Measurements from ENCODE around the gene RAPH1.

Gene RAPH1

DNA sequence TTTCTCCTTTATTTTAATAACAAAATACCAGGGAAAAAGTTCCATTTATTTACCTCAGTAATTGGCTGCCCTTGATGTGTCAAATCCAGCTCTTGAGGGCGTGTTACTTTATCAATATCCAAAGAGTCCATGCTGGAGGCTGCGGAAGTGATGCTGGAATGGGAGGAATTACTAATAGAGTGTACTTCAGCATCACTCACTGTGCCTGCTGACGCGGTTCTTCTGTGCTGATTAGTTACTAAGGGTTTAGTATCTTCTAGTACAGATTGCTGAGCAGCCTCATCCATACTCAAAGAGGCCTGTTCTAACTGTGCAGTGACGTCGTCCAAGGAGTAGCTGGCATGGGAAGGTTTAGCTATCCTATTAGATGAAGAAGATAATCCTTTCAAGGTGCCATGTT, 45.6 kb downstream of the RAPH1 start:
- no peak overlapping the region for H4K91ac ChIP-seq (ENCODE audit: low read length)
- H2AK5ac ChIP-seq (ENCODE audit: low read length, severe bottlenecking), result no peak overlapping the region
- no peaks in the 10 kb centered on the region for H3K9me3 ChIP-seq (ENCODE audit: control insufficient read depth, low read length)
- no peak overlapping the region for H2BK15ac ChIP-seq (ENCODE audit: low read depth, poor library complexity, severe bottlenecking)
- H3K27ac ChIP-seq (ENCODE audit: low read length, poor library complexity, severe bottlenecking), result no peak overlapping the region
- H3K4me1 ChIP-seq (ENCODE audit: control insufficient read depth, insufficient read depth, low read depth, low read length), result no peaks in the 10 kb centered on the region
- H3K4me3 ChIP-seq (ENCODE audit: insufficient read depth in 1 of 2, low read depth in 1 of 2, low read length in 2 of 2), result no peak overlapping the region
- no peak overlapping the region for H2BK120ac ChIP-seq (ENCODE audit: low read depth, low read length)
- H3K23ac ChIP-seq (ENCODE audit: low read length in 2 of 2), result no peak overlapping the region
- no peak overlapping the region for H2BK12ac ChIP-seq (ENCODE audit: low read length in 2 of 2)
- H3K4ac ChIP-seq (ENCODE audit: low read depth in 1 of 2, low read length in 2 of 2), result no peak overlapping the region
- H3K4me2 ChIP-seq (ENCODE audit: low read length, poor library complexity, severe bottlenecking), result no peak overlapping the region
- H4K8ac ChIP-seq (ENCODE audit: low read length), result no peak overlapping the region
- 98% methylated on average over 6 of the region's 6 CpGs for WGBS
- H3K27me3 ChIP-seq (ENCODE audit: control insufficient read depth in 1 of 2, insufficient read depth in 1 of 2, low read length in 2 of 2), result no peaks in the 10 kb centered on the region
- no peak overlapping the region for H3K14ac ChIP-seq (ENCODE audit: low read length in 2 of 2)
- H3K18ac ChIP-seq (ENCODE audit: low read depth in 1 of 2, low read length in 2 of 2), result no peak overlapping the region
- H3K79me1 ChIP-seq (replicated peaks; ENCODE audit: low read length, poor library complexity, severe bottlenecking), result peaks cover 14% of the 10 kb centered on the region
- H2BK5ac ChIP-seq (ENCODE audit: low read depth, low read length, poor library complexity, severe bottlenecking), result no peak overlapping the region
- H2AFZ ChIP-seq (ENCODE audit: low read depth, low read length), result no peak overlapping the region
- peaks cover 5 to 62% of the 10 kb centered on the region in 2 experiments for H3K36me3 ChIP-seq (ENCODE audit: control insufficient read depth in 1 of 2, insufficient read depth in 2 of 2, low read depth in 1 of 2, low read length in 2 of 2)
- DNase-seq, result no peak
- no peak overlapping the region for H3K9ac ChIP-seq (ENCODE audit: low read length)

DNA sequence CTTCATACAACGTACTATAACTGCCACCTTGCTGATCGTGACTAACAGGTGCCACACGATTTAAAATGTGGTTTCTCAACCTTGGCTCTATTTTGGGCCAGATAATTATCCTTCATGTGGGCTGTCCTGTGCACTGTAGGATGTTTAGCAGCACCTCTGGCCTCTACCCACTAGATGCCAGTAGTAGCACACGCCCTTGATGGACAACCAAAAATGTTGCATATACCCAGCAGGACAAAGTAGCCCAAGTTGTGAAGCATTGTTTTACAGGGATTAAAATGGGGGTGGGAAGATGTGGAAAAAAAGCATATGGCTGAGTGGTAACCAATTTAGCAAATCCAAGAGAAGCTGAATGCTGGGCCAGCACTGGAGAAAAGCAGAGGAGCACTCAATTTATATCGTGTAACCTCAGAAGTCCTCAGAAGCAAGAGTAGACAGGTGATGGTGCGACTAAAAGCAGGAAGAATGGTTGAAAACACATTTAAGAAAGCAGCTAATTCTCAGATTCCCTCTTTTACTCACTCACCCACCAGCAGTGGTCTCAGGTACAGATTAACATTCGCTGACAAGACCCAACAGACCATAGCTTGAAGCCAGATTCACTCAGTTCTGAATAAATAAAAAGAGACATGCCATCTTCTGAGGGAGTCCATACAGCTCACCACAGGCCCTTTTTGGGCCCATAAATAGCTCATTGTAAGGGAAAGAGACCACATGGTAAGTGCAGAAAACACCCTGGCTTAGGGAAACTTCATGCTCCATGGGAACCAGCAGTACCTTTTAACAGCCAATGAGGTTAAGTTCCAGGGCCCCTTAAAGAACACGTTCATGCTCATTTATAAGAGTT, 50.6 kb downstream of the RAPH1 start:
- no peak overlapping the region for H3K4me2 ChIP-seq (ENCODE audit: low read length, poor library complexity, severe bottlenecking)
- 88% methylated on average over 8 of the region's 8 CpGs for WGBS
- no peaks in the 10 kb centered on the region for H3K9me3 ChIP-seq (ENCODE audit: control insufficient read depth, low read length)

DNA sequence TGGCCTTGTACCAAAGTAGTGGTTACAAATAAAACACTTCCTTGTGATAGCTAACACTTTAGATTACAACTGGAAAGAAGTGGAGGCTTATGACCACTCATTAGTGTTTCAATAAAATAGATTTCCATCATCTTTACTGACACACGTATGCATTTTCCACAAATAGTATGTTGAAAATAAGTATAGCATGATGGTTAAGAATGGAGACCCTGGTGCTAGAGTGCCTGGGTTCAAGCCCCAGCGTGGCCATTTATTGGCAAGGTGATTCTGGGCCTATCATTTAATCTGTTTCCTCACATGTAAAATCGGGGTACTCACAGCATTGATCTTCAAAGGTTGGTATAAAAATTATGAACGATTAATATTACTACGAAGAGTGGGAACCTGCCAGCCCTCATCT, 54.5 kb downstream of the RAPH1 start:
- no peak overlapping the region for H3K4ac ChIP-seq (ENCODE audit: low read depth in 1 of 2, low read length in 2 of 2)
- no peak overlapping the region for H3K9ac ChIP-seq (ENCODE audit: low read length)
- H3K79me1 ChIP-seq (replicated peaks; ENCODE audit: low read length, poor library complexity, severe bottlenecking), result peaks cover 30% of the 10 kb centered on the region
- H4K8ac ChIP-seq (ENCODE audit: low read length), result no peak overlapping the region
- DNase-seq, result no peak
- no peaks in the 10 kb centered on the region for H3K9me3 ChIP-seq (ENCODE audit: control insufficient read depth, low read length)
- H3K4me2 ChIP-seq (ENCODE audit: low read length, poor library complexity, severe bottlenecking), result no peak overlapping the region
- no peak overlapping the region for H3K4me3 ChIP-seq (ENCODE audit: insufficient read depth in 1 of 2, low read depth in 1 of 2, low read length in 2 of 2)
- no peak overlapping the region for H2BK120ac ChIP-seq (ENCODE audit: low read depth, low read length)
- no peak overlapping the region for H3K23ac ChIP-seq (ENCODE audit: low read length in 2 of 2)
- no peak overlapping the region for H2AK5ac ChIP-seq (ENCODE audit: low read length, severe bottlenecking)
- H3K36me3 ChIP-seq (ENCODE audit: control insufficient read depth in 1 of 2, insufficient read depth in 2 of 2, low read depth in 1 of 2, low read length in 2 of 2), result peaks cover 5 to 48% of the 10 kb centered on the region in 2 experiments
- H2BK15ac ChIP-seq (ENCODE audit: low read depth, poor library complexity, severe bottlenecking), result no peak overlapping the region
- H2AFZ ChIP-seq (ENCODE audit: low read depth, low read length), result no peak overlapping the region
- H2BK12ac ChIP-seq (ENCODE audit: low read length in 2 of 2), result no peak overlapping the region
- no peak overlapping the region for H4K91ac ChIP-seq (ENCODE audit: low read length)
- H3K14ac ChIP-seq (ENCODE audit: low read length in 2 of 2), result no peak overlapping the region
- H3K18ac ChIP-seq (ENCODE audit: low read depth in 1 of 2, low read length in 2 of 2), result no peak overlapping the region
- no peak overlapping the region for H2BK5ac ChIP-seq (ENCODE audit: low read depth, low read length, poor library complexity, severe bottlenecking)
- H3K27me3 ChIP-seq (ENCODE audit: control insufficient read depth in 1 of 2, insufficient read depth in 1 of 2, low read length in 2 of 2), result no peaks in the 10 kb centered on the region
- H3K27ac ChIP-seq (ENCODE audit: low read length, poor library complexity, severe bottlenecking), result no peak overlapping the region
- 100% methylated on average over 2 of the region's 5 CpGs for WGBS
- no peaks in the 10 kb centered on the region for H3K4me1 ChIP-seq (ENCODE audit: control insufficient read depth, insufficient read depth, low read depth, low read length)

More for the DNA sequence above, 50.6 kb downstream of the RAPH1 start:
- H3K23ac ChIP-seq (ENCODE audit: low read length in 2 of 2), result no peak overlapping the region
- no peak overlapping the region for H3K14ac ChIP-seq (ENCODE audit: low read length in 2 of 2)
- H4K91ac ChIP-seq (ENCODE audit: low read length), result no peak overlapping the region
- no peak overlapping the region for H2AK5ac ChIP-seq (ENCODE audit: low read length, severe bottlenecking)
- no peaks in the 10 kb centered on the region for H3K27me3 ChIP-seq (ENCODE audit: control insufficient read depth in 1 of 2, insufficient read depth in 1 of 2, low read length in 2 of 2)
- no peak overlapping the region for H3K27ac ChIP-seq (ENCODE audit: low read length, poor library complexity, severe bottlenecking)
- H2BK5ac ChIP-seq (ENCODE audit: low read depth, low read length, poor library complexity, severe bottlenecking), result no peak overlapping the region
- no peaks in the 10 kb centered on the region for H3K4me1 ChIP-seq (ENCODE audit: control insufficient read depth, insufficient read depth, low read depth, low read length)
- H3K18ac ChIP-seq (ENCODE audit: low read depth in 1 of 2, low read length in 2 of 2), result no peak overlapping the region
- peak; percentile 35 for DNase-seq
- no peak overlapping the region for H2BK12ac ChIP-seq (ENCODE audit: low read length in 2 of 2)
- no peak overlapping the region for H3K4me3 ChIP-seq (ENCODE audit: insufficient read depth in 1 of 2, low read depth in 1 of 2, low read length in 2 of 2)
- H3K79me1 ChIP-seq (replicated peaks; ENCODE audit: low read length, poor library complexity, severe bottlenecking), result peaks cover 23% of the 10 kb centered on the region
- no peak overlapping the region for H2BK15ac ChIP-seq (ENCODE audit: low read depth, poor library complexity, severe bottlenecking)
- H3K9ac ChIP-seq (ENCODE audit: low read length), result no peak overlapping the region
- no peak overlapping the region for H3K4ac ChIP-seq (ENCODE audit: low read depth in 1 of 2, low read length in 2 of 2)
- H2AFZ ChIP-seq (ENCODE audit: low read depth, low read length), result no peak overlapping the region
- H4K8ac ChIP-seq (ENCODE audit: low read length), result no peak overlapping the region
- H2BK120ac ChIP-seq (ENCODE audit: low read depth, low read length), result no peak overlapping the region
- H3K36me3 ChIP-seq (ENCODE audit: control insufficient read depth in 1 of 2, insufficient read depth in 2 of 2, low read depth in 1 of 2, low read length in 2 of 2), result peaks cover 5 to 61% of the 10 kb centered on the region in 2 experiments

DNA sequence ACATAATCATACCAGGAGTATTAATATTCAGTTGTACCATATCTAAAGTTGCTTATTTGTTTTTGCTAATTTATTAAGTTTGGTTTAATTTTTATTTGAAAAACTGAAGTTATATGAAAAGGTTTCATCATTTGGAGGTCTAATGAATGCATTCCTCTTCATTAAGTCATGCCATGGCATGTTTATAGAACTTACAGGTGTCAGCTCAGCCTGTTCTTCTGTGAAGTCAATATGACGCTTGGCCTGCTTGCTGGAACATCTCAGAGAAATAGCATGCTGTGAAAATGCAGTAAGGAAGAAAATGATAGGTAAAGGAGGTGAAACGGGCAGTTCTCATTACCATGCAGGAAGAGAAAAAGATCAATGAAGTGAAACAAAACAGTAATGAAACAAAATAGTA, 58.2 kb downstream of the RAPH1 start:
- Histone ChIP-seq H2BK5ac (ENCODE audit: low read depth, low read length, poor library complexity, severe bottlenecking) (no peak overlapping the region), H3K4me3 (ENCODE audit: insufficient read depth in 1 of 2, low read depth in 1 of 2, low read length in 2 of 2) (no peak overlapping the region)
- WGBS, result 95% methylated on average over 2 of the region's 2 CpGs

More for the DNA sequence above, 58.2 kb downstream of the RAPH1 start:
- H4K8ac ChIP-seq (ENCODE audit: low read length), result no peak overlapping the region
- no peak overlapping the region for H3K23ac ChIP-seq (ENCODE audit: low read length in 2 of 2)
- H3K36me3 ChIP-seq (ENCODE audit: control insufficient read depth in 1 of 2, insufficient read depth in 2 of 2, low read depth in 1 of 2, low read length in 2 of 2), result peaks cover 0 to 32% of the 10 kb centered on the region in 2 experiments
- no peak overlapping the region for H2AFZ ChIP-seq (ENCODE audit: low read depth, low read length)
- no peak overlapping the region for H2BK15ac ChIP-seq (ENCODE audit: low read depth, poor library complexity, severe bottlenecking)
- H2BK12ac ChIP-seq (ENCODE audit: low read length in 2 of 2), result no peak overlapping the region
- no peak overlapping the region for H3K4me2 ChIP-seq (ENCODE audit: low read length, poor library complexity, severe bottlenecking)
- H2BK120ac ChIP-seq (ENCODE audit: low read depth, low read length), result no peak overlapping the region
- H3K27me3 ChIP-seq (ENCODE audit: control insufficient read depth in 1 of 2, insufficient read depth in 1 of 2, low read length in 2 of 2), result no peaks in the 10 kb centered on the region
- H4K91ac ChIP-seq (ENCODE audit: low read length), result no peak overlapping the region
- no peak overlapping the region for H3K14ac ChIP-seq (ENCODE audit: low read length in 2 of 2)
- H3K9me3 ChIP-seq (ENCODE audit: control insufficient read depth, low read length), result no peaks in the 10 kb centered on the region
- no peak overlapping the region for H3K9ac ChIP-seq (ENCODE audit: low read length)
- H3K4me1 ChIP-seq (ENCODE audit: control insufficient read depth, insufficient read depth, low read depth, low read length), result no peaks in the 10 kb centered on the region
- no peak for DNase-seq
- H3K27ac ChIP-seq (ENCODE audit: low read length, poor library complexity, severe bottlenecking), result no peak overlapping the region
- no peak overlapping the region for H3K18ac ChIP-seq (ENCODE audit: low read depth in 1 of 2, low read length in 2 of 2)
- H3K79me1 ChIP-seq (replicated peaks; ENCODE audit: low read length, poor library complexity, severe bottlenecking), result peaks cover 26% of the 10 kb centered on the region
- no peak overlapping the region for H2AK5ac ChIP-seq (ENCODE audit: low read length, severe bottlenecking)
- no peak overlapping the region for H3K4ac ChIP-seq (ENCODE audit: low read depth in 1 of 2, low read length in 2 of 2)
